HG02642 (cell line): Measurements from ENCODE around the gene ZSWIM8.
"Not testable (repeated sequence)": the region's sequence is repeated elsewhere in the genome, so short reads cannot be mapped to it uniquely, and the experiment has no call there.

ENCODE experiments used
- ATAC-seq: cut with Tn5 transposase; IDR thresholded peaks from one replicate; pipeline ENCODE4 v1.9.1; 2021; ENCODE audit warnings: mild to moderate bottlenecking; ENCODE audit not compliant: unreplicated experiment, poor library complexity

ZSWIM8 gene

DNA sequence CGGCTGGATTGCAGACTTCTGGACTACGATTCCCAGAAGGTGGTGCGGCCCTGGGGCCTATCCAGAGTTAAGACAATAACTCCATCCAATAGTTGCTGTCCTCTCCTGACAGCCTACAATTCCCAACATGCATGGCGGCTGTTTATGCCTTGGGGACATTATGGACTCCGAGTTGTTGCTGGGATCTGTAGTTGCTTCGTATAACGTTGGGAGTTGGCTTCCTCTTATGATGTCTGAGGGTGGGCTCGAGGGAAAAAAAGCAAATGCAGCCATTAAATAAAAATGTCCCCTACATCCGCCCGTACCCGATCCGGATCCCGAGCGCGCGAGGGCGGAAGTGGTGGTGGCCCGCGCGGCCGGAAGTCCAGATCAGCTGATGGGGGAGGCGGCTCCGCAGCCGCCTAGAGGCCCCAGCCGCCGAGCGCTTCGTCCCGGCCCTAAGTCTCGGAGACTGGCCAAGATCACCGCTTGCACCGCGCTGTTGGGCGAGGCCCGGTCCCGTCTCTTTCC lies at the start of gene ZSWIM8:
TSS of gene ZSWIM8 (plus strand) at position 396 of the 510 bp plus-strand sequence. CDS start 273 bp downstream, outside the sequence.
- peak; percentile 80 for ATAC-seq

GRCh38 chr10:73740501-73741254 lies 44.7 kb upstream of the ZSWIM8 start:
- ATAC-seq: not testable (repeated sequence)

GRCh38 chr10:73742454-73742734 lies 43.0 kb upstream of the ZSWIM8 start:
- ATAC-seq: no peak

GRCh38 chr10:73743327-73743904 lies 42.0 kb upstream of the ZSWIM8 start:
- no peak for ATAC-seq

- peak; percentile 92 for ATAC-seq
These were observed 41.3 kb upstream of the ZSWIM8 start, which contains the start of gene SEC24C for GRCh38 chr10:73743905-73744663. Gene SEC24C (plus strand): TSS chr10:73744372. CDS start chr10:73746833, 2,461 bp downstream.

GRCh38 chr10:73744664-73744975 lies 40.8 kb upstream of the ZSWIM8 start:
- ATAC-seq: peak; percentile 35

DNA sequence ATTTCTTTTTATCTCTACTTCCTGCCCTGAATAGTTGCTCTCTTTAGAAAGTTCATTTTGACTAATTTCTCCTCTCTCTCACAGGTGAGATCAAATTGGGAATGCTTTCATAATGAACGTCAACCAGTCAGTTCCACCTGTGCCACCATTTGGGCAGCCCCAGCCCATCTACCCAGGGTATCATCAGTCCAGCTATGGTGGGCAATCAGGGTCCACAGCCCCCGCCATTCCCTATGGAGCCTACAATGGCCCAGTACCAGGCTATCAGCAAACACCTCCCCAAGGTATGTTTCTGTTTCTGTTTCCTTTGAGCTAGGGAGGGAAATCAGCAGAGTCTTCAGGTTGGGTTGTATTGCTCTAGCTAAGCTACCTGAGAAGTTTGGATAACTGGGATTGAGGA lies 38.7 kb upstream of the ZSWIM8 start:
- ATAC-seq: no peak

- ATAC-seq: no peak
These were observed 34.6 kb upstream of the ZSWIM8 start for GRCh38 chr10:73750819-73751218.

GRCh38 chr10:73756183-73756582 lies 29.2 kb upstream of the ZSWIM8 start:
- no peak for ATAC-seq

DNA sequence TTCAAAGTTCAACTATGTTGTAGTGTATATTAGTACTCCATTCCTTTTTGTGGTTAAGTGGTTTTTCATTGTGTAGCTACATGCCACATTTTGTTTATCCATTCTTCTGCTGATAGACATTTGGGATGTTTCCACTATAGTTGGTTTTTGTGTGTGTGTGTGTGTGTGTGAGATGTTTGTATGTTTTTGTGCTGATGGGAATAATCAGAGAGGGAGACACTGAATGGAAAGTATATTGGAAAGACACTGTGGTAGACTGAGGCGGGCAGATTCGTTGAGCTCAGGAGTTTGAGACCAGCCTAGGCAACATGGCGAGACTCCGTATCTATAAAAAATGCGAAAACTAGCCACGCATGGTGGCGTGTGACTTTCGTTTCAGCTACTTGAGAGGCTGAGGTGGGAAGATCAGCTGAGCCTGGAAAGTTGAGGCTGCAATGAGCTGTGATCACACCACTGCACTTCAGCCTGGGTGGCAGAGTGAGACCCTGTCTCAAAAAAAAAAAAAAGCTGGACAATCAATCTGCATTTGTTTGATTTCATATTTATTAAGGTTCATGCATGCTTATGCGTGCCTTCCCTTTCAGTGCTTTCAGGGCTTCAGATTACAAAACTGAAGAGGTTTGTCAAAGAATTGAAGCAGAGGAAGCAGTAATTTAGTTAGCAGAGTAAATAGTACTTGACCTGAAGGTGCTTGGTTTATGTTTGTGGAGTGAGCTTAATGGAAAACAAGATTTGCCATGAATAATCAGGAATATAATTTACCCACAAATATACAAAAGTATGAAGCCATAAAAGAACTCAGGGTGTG lies 26.5 kb upstream of the ZSWIM8 start:
- ATAC-seq: no peak

DNA sequence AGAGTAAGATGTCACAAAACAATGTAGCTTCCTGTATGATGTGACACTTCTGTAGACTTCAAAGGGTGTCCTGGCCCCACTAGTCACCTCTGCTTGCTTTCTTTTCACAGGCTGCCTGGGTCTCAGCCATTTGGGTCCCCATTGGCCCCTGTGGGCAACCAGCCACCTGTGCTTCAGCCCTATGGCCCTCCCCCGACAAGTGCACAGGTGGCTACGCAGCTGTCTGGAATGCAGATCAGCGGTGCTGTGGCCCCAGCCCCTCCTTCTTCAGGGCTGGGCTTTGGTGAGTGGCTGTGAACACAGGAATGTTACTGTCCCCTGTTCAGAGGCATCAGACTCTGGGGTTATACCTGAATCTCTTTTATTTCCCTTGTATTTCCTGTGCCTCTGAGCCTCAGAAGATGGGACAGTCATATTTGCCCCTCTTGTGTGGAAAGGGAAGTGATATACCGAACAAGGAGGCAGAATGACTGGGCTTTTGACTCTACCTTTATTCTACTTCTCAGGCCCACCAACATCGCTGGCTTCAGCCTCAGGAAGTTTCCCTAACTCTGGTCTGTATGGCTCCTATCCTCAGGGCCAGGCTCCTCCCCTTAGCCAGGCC lies 25.8 kb upstream of the ZSWIM8 start:
- ATAC-seq: no peak

GRCh38 chr10:73761781-73762180 lies 23.6 kb upstream of the ZSWIM8 start:
- no peak for ATAC-seq

DNA sequence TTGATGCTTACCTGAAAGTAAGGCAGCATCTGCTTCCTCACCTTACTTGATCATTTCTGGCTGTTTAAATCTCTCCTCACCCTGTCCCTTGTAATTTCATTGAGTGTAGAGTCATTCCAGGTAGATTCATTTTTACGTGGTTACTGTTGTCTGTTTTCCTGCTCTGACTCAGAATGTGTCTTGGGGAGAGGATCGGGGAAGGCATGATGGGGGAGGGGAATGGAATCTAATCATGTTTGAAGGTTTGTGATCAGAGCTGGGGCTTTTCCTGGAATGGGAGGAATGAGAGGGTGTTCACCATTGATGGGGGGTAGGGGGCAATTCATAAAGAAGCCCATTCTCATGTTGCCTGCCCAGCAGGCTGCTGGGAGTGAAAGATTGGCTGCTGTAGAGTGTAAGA lies 22.5 kb upstream of the ZSWIM8 start:
- ATAC-seq: no peak

DNA sequence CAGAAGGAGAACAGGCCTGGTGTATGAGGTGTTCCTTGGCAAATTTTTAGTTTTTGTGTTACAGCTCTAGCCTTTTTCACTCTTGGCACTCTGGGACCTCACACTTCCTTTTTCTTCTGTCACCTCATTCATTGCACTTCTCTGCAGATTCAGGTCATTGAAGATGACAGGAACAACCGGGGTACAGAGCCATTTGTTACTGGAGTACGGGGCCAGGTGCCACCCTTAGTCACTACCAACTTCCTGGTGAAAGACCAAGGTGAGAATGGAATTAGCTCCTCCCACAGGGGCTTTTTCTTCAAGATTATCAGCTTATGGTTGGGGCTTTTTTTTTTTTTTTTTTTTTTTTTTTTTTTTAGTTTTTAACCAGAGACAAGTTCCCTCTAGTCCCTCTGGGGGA lies 22.1 kb upstream of the ZSWIM8 start:
- no peak for ATAC-seq

- no peak for ATAC-seq
These were observed 20.3 kb upstream of the ZSWIM8 start for GRCh38 chr10:73765066-73765465.

DNA sequence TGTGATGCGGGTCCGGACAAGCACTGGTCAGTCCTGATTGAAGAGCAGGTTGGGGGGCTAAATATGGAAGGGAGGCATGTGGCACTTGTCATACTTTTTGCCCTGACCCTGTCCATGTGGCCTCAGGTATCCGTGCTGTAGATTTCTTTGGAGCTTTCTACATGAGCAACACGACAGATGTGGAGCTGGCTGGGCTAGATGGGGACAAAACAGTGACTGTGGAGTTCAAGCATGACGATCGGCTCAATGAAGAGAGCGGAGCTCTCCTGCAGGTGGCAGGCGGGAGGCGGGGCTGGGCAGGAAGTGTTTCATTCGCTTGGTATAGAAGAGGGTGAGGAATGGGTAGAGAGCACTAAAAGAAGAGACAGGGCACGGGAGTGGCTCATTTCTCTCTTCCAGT lies 16.5 kb upstream of the ZSWIM8 start:
- ATAC-seq: no peak

- ATAC-seq: no peak
These were observed 16.0 kb upstream of the ZSWIM8 start for GRCh38 chr10:73769396-73769795.

DNA sequence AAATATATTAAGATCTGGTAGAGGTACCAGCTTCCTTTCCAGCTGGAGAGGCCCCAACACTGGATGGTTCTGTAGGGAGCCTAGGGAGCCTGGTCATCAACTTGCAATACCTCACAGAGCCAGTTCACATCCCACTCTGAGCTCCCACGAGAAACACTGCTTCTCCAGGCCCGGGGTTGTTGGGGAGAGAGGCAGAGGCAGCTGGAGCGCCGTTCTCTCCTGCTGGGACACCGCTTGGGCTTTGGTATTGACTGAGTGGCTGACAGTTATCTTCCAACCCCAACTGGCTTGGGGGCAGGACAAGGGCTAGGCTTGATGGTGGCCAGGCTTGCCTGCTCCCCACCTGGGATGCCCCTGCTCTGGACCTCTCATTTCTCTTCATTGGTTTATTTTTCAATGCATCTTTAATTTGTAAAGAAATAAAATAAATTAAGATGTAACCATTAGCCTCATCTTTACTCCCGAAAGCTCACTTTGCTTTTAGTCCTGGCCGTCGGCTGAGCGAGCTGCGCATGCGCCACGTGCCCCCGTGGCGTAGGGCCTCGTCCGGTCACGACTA lies 13.6 kb upstream of the ZSWIM8 start:
- ATAC-seq: peak; percentile 57

GRCh38 chr10:73772281-73773151 lies 12.9 kb upstream of the ZSWIM8 start:
- peak; percentile 67 for ATAC-seq
